Measurements from ENCODE around the gene VIM.

- TF ChIP-seq, protein P1, sequence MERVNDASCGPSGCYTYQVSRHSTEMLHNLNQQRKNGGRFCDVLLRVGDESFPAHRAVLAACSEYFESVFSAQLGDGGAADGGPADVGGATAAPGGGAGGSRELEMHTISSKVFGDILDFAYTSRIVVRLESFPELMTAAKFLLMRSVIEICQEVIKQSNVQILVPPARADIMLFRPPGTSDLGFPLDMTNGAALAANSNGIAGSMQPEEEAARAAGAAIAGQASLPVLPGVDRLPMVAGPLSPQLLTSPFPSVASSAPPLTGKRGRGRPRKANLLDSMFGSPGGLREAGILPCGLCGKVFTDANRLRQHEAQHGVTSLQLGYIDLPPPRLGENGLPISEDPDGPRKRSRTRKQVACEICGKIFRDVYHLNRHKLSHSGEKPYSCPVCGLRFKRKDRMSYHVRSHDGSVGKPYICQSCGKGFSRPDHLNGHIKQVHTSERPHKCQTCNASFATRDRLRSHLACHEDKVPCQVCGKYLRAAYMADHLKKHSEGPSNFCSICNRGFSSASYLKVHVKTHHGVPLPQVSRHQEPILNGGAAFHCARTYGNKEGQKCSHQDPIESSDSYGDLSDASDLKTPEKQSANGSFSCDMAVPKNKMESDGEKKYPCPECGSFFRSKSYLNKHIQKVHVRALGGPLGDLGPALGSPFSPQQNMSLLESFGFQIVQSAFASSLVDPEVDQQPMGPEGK (tag by site-specific recombination; IDR thresholded peaks at IDR 0.05) = no peak
- TF ChIP-seq, protein P2, sequence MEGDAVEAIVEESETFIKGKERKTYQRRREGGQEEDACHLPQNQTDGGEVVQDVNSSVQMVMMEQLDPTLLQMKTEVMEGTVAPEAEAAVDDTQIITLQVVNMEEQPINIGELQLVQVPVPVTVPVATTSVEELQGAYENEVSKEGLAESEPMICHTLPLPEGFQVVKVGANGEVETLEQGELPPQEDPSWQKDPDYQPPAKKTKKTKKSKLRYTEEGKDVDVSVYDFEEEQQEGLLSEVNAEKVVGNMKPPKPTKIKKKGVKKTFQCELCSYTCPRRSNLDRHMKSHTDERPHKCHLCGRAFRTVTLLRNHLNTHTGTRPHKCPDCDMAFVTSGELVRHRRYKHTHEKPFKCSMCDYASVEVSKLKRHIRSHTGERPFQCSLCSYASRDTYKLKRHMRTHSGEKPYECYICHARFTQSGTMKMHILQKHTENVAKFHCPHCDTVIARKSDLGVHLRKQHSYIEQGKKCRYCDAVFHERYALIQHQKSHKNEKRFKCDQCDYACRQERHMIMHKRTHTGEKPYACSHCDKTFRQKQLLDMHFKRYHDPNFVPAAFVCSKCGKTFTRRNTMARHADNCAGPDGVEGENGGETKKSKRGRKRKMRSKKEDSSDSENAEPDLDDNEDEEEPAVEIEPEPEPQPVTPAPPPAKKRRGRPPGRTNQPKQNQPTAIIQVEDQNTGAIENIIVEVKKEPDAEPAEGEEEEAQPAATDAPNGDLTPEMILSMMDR (tag by site-specific recombination; IDR thresholded peaks at IDR 0.05) = no peak
- TF ChIP-seq ZNF138 (tag by site-specific recombination; IDR thresholded peaks at IDR 0.05; ENCODE audit: borderline replicate concordance) (no peak), ZNF792 (tag by site-specific recombination; IDR thresholded peaks at IDR 0.05) (no peak), ZNF133 (tag by site-specific recombination; IDR thresholded peaks at IDR 0.05) (no peak), ZNF76 (tag by site-specific recombination; IDR thresholded peaks at IDR 0.05; ENCODE audit: borderline replicate concordance, low read depth) (no peak)
- TF ChIP-seq, protein P3, sequence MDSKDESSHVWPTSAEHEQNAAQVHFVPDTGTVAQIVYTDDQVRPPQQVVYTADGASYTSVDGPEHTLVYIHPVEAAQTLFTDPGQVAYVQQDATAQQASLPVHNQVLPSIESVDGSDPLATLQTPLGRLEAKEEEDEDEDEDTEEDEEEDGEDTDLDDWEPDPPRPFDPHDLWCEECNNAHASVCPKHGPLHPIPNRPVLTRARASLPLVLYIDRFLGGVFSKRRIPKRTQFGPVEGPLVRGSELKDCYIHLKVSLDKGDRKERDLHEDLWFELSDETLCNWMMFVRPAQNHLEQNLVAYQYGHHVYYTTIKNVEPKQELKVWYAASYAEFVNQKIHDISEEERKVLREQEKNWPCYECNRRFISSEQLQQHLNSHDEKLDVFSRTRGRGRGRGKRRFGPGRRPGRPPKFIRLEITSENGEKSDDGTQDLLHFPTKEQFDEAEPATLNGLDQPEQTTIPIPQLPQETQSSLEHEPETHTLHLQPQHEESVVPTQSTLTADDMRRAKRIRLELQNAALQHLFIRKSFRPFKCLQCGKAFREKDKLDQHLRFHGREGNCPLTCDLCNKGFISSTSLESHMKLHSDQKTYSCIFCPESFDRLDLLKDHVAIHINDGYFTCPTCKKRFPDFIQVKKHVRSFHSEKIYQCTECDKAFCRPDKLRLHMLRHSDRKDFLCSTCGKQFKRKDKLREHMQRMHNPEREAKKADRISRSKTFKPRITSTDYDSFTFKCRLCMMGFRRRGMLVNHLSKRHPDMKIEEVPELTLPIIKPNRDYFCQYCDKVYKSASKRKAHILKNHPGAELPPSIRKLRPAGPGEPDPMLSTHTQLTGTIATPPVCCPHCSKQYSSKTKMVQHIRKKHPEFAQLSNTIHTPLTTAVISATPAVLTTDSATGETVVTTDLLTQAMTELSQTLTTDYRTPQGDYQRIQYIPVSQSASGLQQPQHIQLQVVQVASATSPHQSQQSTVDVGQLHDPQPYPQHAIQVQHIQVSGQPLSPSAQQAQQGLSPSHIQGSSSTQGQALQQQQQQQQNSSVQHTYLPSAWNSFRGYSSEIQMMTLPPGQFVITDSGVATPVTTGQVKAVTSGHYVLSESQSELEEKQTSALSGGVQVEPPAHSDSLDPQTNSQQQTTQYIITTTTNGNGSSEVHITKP (tag by site-specific recombination; IDR thresholded peaks at IDR 0.05) = peak; percentile 41
Observed at GRCh38 chr10:17212802-17213221, 15.2 kb upstream of the VIM start.

Measured in HEK293 (cell line).